Left hindlimb (tissue), 1 donor: Measurements from ENCODE around the gene PMPCA.
"Not testable (repeated sequence)": the region's sequence is repeated elsewhere in the genome, so short reads cannot be mapped to it uniquely, and the experiment has no call there.

ENCODE experiments used
- DNase-seq: peaks from one replicate; pipeline ENCODE4 v3.0.0-alpha.2; 2018

Gene PMPCA

DNA sequence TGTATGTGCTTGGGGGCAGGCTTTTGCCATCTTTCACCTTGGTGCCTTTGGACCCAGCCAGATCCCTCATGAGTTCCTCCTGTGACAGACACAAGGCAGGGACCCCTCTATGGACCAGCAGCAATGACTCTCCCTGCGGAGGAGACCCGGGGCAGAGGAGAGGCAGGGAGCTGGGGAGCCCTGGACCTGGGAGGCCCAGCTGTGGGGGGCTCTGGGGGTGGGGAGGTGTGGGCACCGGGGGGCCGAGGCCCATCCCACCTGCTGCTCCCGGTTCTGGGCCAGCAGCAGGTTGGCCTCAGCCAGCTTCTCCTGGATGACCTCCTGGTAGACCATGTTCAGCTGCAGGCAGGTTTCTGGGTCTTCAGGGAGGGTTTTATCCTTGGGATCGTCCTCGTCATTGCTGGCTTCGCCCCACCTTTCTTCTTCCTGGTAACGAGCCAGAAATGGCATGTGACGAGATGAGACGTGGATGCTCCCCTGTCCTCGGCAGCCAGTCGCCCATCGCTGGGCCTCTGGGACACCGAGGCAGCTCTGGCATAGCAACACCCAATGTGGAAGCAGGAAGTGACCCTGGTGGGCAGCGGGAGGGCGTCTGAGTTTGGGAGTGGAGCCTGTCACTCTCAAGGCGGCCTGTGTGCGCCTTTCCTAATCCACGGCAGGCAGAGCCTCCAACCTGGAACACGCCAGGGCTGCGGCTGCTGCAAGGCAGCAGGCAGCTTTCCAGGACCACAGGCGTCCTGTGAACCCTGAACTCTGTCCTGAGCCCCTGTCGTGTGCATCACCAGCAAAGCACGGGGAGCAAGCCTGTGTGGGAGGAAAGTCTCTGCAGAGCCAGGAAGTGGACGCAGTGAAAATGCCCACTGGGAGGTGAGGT lies 14.9 kb upstream of the PMPCA start:
- DNase-seq = no peak

DNA sequence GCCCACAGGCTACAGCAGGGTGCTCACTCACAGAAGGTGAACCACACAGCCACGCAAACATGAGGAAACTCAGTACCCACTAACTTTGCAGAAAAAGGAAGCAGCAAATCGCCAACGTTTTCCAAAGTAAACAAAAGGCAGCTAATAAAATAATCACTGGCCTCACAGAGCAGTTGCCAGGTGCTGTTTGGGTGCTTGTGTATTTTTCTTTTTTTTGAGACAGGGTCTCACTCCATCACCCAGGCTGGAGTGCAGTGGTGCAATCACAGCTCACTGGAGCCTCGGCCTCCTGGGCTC lies 14.3 kb upstream of the PMPCA start:
- DNase-seq = no peak

GRCh38 chr9:136397643-136398042 lies 12.8 kb upstream of the PMPCA start:
- no peak for DNase-seq

DNA sequence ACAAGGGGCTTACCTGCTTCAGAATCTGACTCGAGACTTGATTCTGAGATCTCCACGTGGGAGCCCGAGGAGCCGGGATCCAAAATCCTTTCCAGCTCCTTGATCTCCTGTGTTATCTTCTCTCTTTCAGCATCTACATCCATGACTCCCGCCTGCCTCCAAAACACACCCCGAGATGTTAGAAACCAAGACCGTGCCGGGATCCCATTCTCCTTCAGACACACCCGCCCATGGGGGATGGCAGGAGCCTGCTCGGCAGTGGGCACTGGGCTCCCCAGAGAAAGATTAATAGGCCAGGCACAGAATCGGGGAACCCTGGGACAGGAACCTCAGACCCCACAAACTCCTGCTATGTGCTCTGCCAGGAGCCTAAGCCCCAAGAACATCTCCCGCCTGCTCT lies 12.2 kb upstream of the PMPCA start:
- DNase-seq = no peak

GRCh38 chr9:136399176-136400037 lies 11.1 kb upstream of the PMPCA start:
- peak; percentile 27 for DNase-seq

DNA sequence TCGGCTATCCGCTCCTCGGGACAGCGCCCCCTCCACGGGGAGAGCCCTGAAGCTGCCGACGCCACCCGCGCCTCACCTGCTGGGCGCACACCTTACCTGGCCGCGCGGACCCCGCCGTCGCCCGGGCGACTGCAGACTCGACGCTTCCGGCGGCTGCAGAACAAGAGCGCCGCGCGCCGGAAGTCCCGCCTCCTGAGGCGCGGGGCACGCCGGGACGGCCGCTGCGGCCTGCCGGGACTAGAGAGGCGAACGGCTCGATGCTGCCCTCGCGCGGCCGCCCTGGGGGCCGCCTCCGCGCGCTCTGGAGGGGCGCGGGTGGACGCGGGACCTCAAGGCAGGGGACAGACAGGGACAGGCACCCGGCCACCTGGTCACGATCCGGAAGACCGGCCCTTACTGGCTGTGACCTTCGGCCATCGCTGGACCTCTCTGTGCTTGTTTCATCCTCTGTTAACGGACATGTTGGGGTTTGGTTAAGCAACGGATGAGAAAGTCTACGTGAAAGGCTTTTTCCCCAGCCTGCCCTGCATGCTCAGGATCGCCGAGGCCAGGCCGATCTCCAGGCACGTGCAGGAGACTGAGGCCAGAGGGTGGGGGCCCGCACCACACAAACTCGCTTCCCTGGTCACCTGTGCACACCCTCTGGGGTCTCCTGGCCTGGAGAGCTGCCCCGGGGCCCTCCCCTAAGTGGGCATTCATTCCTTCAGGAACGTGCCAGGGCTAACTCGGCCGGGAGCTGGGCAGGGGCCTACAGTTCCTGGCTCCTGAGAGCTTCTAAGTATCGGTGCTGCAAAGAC lies 10.2 kb upstream of the PMPCA start, which contains the start of gene SNAPC4:
Gene SNAPC4 (minus strand): TSS at position 133 of the 797 bp plus-strand sequence. CDS start 1,742 bp downstream, outside the sequence.
- peak; percentile 91 for DNase-seq

- DNase-seq = no peak
These were observed 9.1 kb upstream of the PMPCA start for GRCh38 chr9:136401173-136401922.

GRCh38 chr9:136402067-136402466 lies 8.4 kb upstream of the PMPCA start:
- DNase-seq = no peak

DNA sequence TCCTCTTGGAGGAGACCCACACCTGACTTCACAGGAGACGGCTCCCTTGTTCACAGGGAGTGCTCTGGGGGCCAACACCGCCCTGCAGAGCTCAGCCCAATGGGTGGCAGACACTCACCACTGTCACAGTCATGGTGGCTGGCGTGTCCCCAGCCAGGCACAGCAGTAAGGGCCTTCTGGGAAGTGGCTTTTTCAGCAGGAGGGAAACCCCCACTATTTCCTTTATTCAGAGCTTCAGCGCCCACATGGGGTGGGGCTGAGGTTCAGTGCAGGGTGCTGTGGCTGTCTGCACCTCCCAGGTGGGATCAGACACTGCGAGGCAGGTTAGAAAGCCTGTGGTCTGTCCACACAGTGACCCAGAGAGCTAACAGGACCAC lies 6.9 kb upstream of the PMPCA start:
- no peak for DNase-seq

- DNase-seq = no peak
These were observed 6.3 kb upstream of the PMPCA start for GRCh38 chr9:136403915-136404800.

DNA sequence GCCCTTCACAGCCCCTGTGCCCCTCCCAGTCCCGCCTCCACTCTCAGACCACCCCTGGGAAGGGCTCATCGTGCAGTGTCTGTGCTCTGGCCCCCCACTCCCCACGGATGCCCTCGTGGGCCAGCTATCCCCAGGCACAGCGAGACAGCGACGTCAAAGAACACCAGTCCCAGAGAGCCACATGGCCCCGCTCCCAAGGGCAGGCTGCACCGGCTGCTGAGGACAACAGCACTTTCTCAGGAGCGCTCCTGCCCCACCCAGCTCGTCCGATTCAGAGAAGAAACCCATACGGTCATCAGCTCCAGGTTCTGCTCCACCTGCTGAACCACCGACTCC lies 5.7 kb upstream of the PMPCA start:
- no peak for DNase-seq

DNA sequence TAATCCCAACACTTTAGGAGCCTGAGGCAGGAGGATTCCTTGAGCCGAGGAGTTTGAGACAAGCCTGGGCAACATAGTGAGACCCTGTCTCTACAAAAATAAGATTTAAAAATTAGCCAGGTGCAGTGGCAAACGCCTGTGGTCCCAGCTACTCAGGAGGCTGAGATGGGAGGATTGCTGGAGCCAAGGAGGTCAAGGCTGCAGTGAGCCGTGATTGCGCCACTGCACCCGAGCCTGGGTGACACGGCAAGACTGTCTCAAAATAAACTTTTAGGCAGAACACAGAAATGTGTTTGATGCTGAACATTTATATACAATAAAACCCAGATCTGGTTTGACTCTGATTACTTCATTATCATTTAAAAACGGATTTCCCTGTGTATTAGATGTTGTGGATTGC lies 5.0 kb upstream of the PMPCA start:
- DNase-seq = no peak

DNA sequence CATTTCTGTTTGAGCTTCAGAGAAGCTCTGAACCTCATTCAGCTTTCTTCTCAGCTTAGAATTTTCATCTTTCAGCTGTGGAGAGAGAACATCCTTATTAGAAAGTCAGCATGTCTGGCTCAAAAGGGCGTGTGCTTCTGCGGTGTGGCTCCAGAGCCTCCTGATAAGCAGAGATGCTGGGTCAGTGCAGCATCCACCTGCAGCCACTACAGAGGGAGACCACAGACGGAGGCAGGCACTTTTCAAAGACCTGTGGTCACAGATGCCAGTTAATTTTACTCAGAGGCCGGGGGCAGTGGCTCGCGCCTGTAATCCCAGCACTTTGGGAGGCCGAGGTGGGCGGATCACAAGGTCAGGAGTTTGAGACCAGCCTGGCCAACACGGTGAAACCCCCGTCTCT lies 4.6 kb upstream of the PMPCA start:
- not testable (repeated sequence) for DNase-seq

- not testable (repeated sequence) for DNase-seq
These were observed 3.4 kb upstream of the PMPCA start for GRCh38 chr9:136407061-136407460.

DNA sequence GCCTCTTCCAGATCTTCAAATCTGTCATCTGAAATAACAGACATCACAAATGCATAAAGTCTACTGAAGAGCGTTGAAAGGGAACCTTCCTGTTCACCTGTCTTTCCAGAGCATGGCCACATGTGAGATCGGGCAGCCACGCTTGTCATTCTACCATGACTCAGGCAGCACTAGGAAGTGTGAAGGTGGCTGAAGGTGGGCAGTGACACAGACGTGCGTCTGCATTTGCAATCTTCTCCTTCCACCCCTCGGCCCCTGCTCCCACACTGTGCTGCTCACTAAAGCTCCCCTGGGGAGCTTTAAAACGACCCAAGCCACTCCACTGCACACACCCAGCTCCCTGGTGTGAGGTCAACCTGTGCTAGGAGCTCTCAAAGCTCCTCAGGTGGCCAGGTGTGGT lies 2.5 kb upstream of the PMPCA start:
- no peak for DNase-seq

GRCh38 chr9:136409557-136410455 lies 652 bp upstream of the PMPCA start:
- no peak for DNase-seq

GRCh38 chr9:136411378-136411777 lies 920 bp downstream of the PMPCA start:
- DNase-seq = no peak

GRCh38 chr9:136412962-136413361 lies 2.5 kb downstream of the PMPCA start:
- DNase-seq = no peak

- DNase-seq = no peak
These were observed 6.0 kb downstream of the PMPCA start for GRCh38 chr9:136416427-136416826.

DNA sequence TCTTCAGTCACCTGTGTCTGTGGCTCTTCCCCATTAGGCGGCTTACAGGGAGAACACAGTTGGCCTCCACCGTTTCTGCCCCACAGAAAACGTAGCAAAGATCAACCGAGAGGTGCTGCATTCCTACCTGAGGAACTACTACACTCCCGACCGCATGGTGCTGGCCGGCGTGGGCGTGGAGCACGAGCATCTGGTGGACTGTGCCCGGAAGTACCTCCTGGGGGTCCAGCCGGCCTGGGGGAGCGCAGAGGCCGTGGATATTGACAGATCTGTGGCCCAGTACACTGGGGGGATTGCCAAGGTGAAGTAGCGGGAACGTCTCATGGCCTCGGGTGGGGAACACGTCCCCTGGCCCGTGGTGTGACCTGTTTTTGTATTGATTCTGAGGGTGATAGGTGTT lies 6.5 kb downstream of the PMPCA start:
- no peak for DNase-seq
